ENCODE results near the gene CAMK1D. TPM values are rescaled to one million over a fixed set of nuclear protein-coding genes. Genes with fewer than 3 reads are reported as not detected.
A peak's percentile ranks its signal among the peaks of the same experiment; 100 is the strongest.

Gene CAMK1D
- total and polyA plus RNA-seq, 2 donors (not counting 3 experiments of a cell fraction or from before 2014, with no cell fraction given) = 0.37 to 4.2 TPM

DNA sequence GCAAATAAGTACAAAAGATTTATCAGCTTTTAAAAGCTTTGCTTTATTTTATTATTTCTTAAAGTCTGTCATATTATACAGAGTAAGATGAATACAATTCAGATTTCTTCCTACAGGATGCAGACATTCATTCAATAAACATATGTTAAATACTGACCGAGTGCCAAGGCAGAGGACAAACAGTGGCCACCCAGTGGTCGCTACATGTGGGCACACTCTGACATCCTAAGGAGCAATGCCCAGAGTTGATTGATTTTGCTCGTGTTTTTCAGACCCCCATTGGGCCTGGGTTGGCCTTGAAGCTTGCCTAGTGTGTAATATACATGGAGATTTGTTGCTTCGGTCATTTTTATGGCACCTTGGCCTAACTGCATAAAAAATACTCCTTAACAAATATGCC lies 451.0 kb downstream of the CAMK1D start:
- H4K20me1 ChIP-seq (replicated peaks; ENCODE audit: control insufficient read depth, extremely low read depth, insufficient read depth, low read length) = no peaks in the 10 kb centered on the region
- H3K27me3 ChIP-seq (ENCODE audit: control insufficient read depth in 2 of 2, insufficient read depth in 2 of 2, low read length in 2 of 2) = peaks cover 0 to 1% of the 10 kb centered on the region in 2 experiments
- BruUV-seq (replicated peaks) = no TSS peak
- H3K4me1 ChIP-seq (ENCODE audit: control insufficient read depth, extremely low read depth, insufficient read depth, low read length) = peaks cover 6% of the 10 kb centered on the region
- dilution Hi-C loops (cut with MboI; ENCODE audit: extremely low pct_ligation_motif_present, low sequenced_read_pairs) (no loop called here), intact Hi-C loops (cut with micrococcal nuclease) (loop anchor here (5.0 kb wide), 1 partner anchor 47 kb away; no protein-coding TSS in a partner anchor)
- no peak overlapping the region for H3K4me3 ChIP-seq (replicated peaks in 1 of 3; ENCODE audit: insufficient read depth in 1 of 3, low read depth in 1 of 3, low read length in 3 of 3)
- H3K9ac ChIP-seq (replicated peaks; ENCODE audit: extremely low read depth, insufficient read depth, low read length) = no peak overlapping the region
- ChIA-PET POLR2A (no interaction called here), CTCF (interaction anchor here (0.8 to 1.3 kb wide), 2 partner anchors 18 to 70 kb away, joined by 3 to 4 read pairs; no protein-coding TSS in a partner anchor)
- DNase-seq (ENCODE audit: low read depth, low spot score) (peak; percentile 8), FAIRE-seq (no peak)
- H3K4me2 ChIP-seq (ENCODE audit: insufficient read depth, low read length) = no peak overlapping the region
- TF ChIP-seq POLR2AphosphoS5 (IDR thresholded peaks at IDR 0.05; ENCODE audit: insufficient read depth, low read depth, low read length) = no peak
- TF ChIP-seq, protein P1, sequence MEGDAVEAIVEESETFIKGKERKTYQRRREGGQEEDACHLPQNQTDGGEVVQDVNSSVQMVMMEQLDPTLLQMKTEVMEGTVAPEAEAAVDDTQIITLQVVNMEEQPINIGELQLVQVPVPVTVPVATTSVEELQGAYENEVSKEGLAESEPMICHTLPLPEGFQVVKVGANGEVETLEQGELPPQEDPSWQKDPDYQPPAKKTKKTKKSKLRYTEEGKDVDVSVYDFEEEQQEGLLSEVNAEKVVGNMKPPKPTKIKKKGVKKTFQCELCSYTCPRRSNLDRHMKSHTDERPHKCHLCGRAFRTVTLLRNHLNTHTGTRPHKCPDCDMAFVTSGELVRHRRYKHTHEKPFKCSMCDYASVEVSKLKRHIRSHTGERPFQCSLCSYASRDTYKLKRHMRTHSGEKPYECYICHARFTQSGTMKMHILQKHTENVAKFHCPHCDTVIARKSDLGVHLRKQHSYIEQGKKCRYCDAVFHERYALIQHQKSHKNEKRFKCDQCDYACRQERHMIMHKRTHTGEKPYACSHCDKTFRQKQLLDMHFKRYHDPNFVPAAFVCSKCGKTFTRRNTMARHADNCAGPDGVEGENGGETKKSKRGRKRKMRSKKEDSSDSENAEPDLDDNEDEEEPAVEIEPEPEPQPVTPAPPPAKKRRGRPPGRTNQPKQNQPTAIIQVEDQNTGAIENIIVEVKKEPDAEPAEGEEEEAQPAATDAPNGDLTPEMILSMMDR (IDR thresholded peaks at IDR 0.05; ENCODE audit: extremely low read depth in 1 of 2, insufficient read depth in 1 of 2, low read depth in 1 of 2, low read length in 2 of 2) = peak in 1 of 2 donors; percentile 11
- H3K27ac ChIP-seq (ENCODE audit: insufficient read depth, low read depth, low read length) = no peak overlapping the region
- H2AFZ ChIP-seq (ENCODE audit: low read depth, low read length) = no peak overlapping the region
- no peaks in the 10 kb centered on the region for H3K9me1 ChIP-seq (replicated peaks; ENCODE audit: control insufficient read depth, extremely low read depth, insufficient read depth, low read length)
- no peaks in the 10 kb centered on the region for H3K79me2 ChIP-seq (ENCODE audit: control insufficient read depth, insufficient read depth, low read length)
- no peaks in the 10 kb centered on the region for H3K36me3 ChIP-seq (ENCODE audit: control insufficient read depth in 2 of 2, extremely low read depth in 1 of 2, insufficient read depth in 2 of 2, low read length in 2 of 2)
- H3K9me3 ChIP-seq (replicated peaks; ENCODE audit: control insufficient read depth, insufficient read depth, low read length) = no peaks in the 10 kb centered on the region

DNA sequence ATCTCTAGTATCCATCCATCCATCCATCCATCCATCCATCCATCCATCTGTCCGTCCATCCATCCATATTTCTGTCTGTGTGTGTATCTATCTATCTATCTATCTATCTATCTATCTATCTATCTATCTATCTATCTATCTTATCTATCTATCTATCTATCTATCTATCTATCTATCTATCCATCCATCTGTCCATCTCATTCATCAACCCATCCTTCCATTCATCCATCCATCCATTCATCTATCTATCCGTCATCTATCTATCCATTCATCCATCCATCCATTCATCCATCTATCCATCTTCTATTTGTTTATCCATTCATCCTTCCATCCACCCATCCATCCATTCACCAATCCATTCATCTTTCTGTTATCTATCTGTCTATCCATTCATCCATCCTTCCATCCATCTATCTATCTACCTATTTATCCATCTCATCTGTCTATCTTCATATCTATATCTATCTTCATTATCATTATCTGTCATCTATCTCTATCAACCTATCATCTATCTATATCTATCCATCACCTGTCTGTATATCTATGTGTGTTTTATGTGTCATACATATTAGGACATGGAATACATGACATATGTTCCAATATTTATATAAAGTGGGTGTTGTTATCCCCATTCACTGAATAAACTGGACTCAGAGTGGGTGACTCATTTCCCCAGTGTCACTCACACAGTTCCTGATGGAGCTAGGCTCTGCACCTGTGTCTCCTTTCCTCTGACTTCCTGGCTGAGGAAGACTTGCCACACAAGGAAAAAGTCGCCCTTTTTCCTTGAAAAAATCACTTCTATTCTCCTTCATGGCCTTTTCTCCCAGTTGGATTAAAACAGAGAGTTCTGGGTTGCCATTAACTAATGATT lies 452.1 kb downstream of the CAMK1D start:
- H3K9ac ChIP-seq (replicated peaks; ENCODE audit: extremely low read depth, insufficient read depth, low read length) = no peak overlapping the region
- no peaks in the 10 kb centered on the region for H4K20me1 ChIP-seq (replicated peaks; ENCODE audit: control insufficient read depth, extremely low read depth, insufficient read depth, low read length)
- peak; percentile 44 for DNase-seq (ENCODE audit: low read depth, low spot score)
- peak; percentile 75 for FAIRE-seq
- H3K79me2 ChIP-seq (ENCODE audit: control insufficient read depth, insufficient read depth, low read length) = no peaks in the 10 kb centered on the region
- POLR2A ChIA-PET = no interaction called here
- H3K27me3 ChIP-seq (ENCODE audit: control insufficient read depth in 2 of 2, insufficient read depth in 2 of 2, low read length in 2 of 2) = peaks cover 0 to 1% of the 10 kb centered on the region in 2 experiments
- H3K9me1 ChIP-seq (replicated peaks; ENCODE audit: control insufficient read depth, extremely low read depth, insufficient read depth, low read length) = no peaks in the 10 kb centered on the region
- BruUV-seq (replicated peaks) = no TSS peak
- no peak overlapping the region for H3K4me3 ChIP-seq (replicated peaks in 1 of 3; ENCODE audit: insufficient read depth in 1 of 3, low read depth in 1 of 3, low read length in 3 of 3)
- TF ChIP-seq JUN (IDR thresholded peaks at IDR 0.05; ENCODE audit: borderline replicate concordance, insufficient read depth, insufficient read length, low read depth) (peak; percentile 56), POLR2A (IDR thresholded peaks at IDR 0.05; ENCODE audit: low read depth, low read length) (no peak), GATA2 (IDR thresholded peaks at IDR 0.05; ENCODE audit: insufficient read depth, insufficient read length, low read depth, low read length) (peak; percentile 25), MYC (IDR thresholded peaks at IDR 0.05; ENCODE audit: low read depth, low read length) (no peak), FOS (IDR thresholded peaks at IDR 0.05; ENCODE audit: borderline replicate concordance, insufficient read depth, low read length) (peak; percentile 50), EZH2 (IDR thresholded peaks at IDR 0.05; ENCODE audit: borderline replicate concordance, low read depth, low read length, severe bottlenecking) (no peak), POLR2AphosphoS5 (IDR thresholded peaks at IDR 0.05; ENCODE audit: insufficient read depth, low read depth, low read length) (no peak)
- TF ChIP-seq, protein P1 (IDR thresholded peaks at IDR 0.05; ENCODE audit: extremely low read depth in 1 of 2, insufficient read depth in 1 of 2, low read depth in 1 of 2, low read length in 2 of 2) = no peak
- TF ChIP-seq, protein P2, sequence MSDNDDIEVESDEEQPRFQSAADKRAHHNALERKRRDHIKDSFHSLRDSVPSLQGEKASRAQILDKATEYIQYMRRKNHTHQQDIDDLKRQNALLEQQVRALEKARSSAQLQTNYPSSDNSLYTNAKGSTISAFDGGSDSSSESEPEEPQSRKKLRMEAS (IDR thresholded peaks at IDR 0.05; ENCODE audit: insufficient read depth, insufficient read length) = no peak
- CTCF ChIA-PET = interaction anchor here (0.8 to 1.0 kb wide), 3 partner anchors 19 to 101 kb away, joined by 3 to 4 read pairs (median 3); no protein-coding TSS in a partner anchor
- no peaks in the 10 kb centered on the region for H3K9me3 ChIP-seq (replicated peaks; ENCODE audit: control insufficient read depth, insufficient read depth, low read length)
- H3K4me2 ChIP-seq (ENCODE audit: insufficient read depth, low read length) = no peak overlapping the region
- H2AFZ ChIP-seq (ENCODE audit: low read depth, low read length) = no peak overlapping the region
- intact Hi-C loops (cut with micrococcal nuclease) (loop anchor here (5.0 kb wide), 1 partner anchor 46 kb away; no protein-coding TSS in a partner anchor), dilution Hi-C loops (cut with MboI; ENCODE audit: extremely low pct_ligation_motif_present, low sequenced_read_pairs) (no loop called here)
- peaks cover 6% of the 10 kb centered on the region for H3K4me1 ChIP-seq (ENCODE audit: control insufficient read depth, extremely low read depth, insufficient read depth, low read length)
- no peaks in the 10 kb centered on the region for H3K36me3 ChIP-seq (ENCODE audit: control insufficient read depth in 2 of 2, extremely low read depth in 1 of 2, insufficient read depth in 2 of 2, low read length in 2 of 2)
- no peak overlapping the region for H3K27ac ChIP-seq (ENCODE audit: insufficient read depth, low read depth, low read length)

Data from endothelial cell of umbilical vein (primary cell).